Caco-2 (cell line): ENCODE data around the gene SYNPO. TPM values are rescaled to one million over a fixed set of nuclear protein-coding genes. Genes with fewer than 3 reads are reported as not detected.

Experiments used
- BruUV-seq: library from RNA; stranded (reverse); fragments of 400-500 nt; replicated peaks from 2 replicates; lab custom pipeline; 2021; lab: Mats Ljungman, UMichigan
- CTCF ChIA-PET: fragments of 300-600 bp; sonication (Branson Sonifier 250); formaldehyde crosslinking; loops from one replicate; lab custom pipeline; 2022; ENCODE audit warnings: antibody characterized with exemption; lab: Charles Lee
- POLR2A ChIA-PET: fragments of 300-600 bp; sonication (Branson Sonifier 250); formaldehyde crosslinking; loops from one replicate; lab custom pipeline; 2022; ENCODE audit warnings: antibody characterized with exemption; lab: Charles Lee
- DNase-seq, 2 experiments: peaks; one replicate each; pipeline versions ENCODE4 v3.0.0 to v3.0.0-alpha.2; 2020 to 2022
- H3K27me3 ChIP-seq: replicated peaks from 2 replicates; pipeline ENCODE4 v1.6.0; 2011; ENCODE audit warnings: low read length; ENCODE audit not compliant: control insufficient read depth, insufficient read depth
- H3K36me3 ChIP-seq: 2 replicates; pipeline ENCODE4 v1.5.1; 2011; ENCODE audit warnings: low read length; ENCODE audit not compliant: control insufficient read depth, insufficient read depth
- H3K4me1 ChIP-seq: fragments of 250-450 bp; sonication (Bioruptor Pico); 2 replicates; pipeline ENCODE4 v1.5.1; 2020; ENCODE audit warnings: mild to moderate bottlenecking
- H3K4me3 ChIP-seq: 2 replicates; pipeline ENCODE4 v1.5.1; 2011; ENCODE audit warnings: low read depth, mild to moderate bottlenecking, control low read depth, low read length
- H3K9me3 ChIP-seq: fragments of 250-450 bp; sonication (Bioruptor Pico); 2 replicates; pipeline ENCODE4 v1.5.1; 2020; ENCODE audit warnings: mild to moderate bottlenecking, moderate library complexity
- H3K27ac Mint-ChIP-seq: one replicate; pipeline ENCODE4 v1.8.0; 2022; ENCODE audit warnings: mixed read lengths; ENCODE audit not compliant: unreplicated experiment
- H3K27me3 Mint-ChIP-seq: one replicate; pipeline ENCODE4 v1.8.0; 2022; ENCODE audit warnings: mixed read lengths; ENCODE audit not compliant: insufficient read depth, unreplicated experiment
- H3K36me3 Mint-ChIP-seq: one replicate; pipeline ENCODE4 v1.8.0; 2022; ENCODE audit warnings: mild to moderate bottlenecking, mixed read lengths; ENCODE audit not compliant: insufficient read depth, unreplicated experiment
- H3K4me1 Mint-ChIP-seq: one replicate; pipeline ENCODE4 v1.8.0; 2022; ENCODE audit warnings: low read depth, mixed read lengths; ENCODE audit not compliant: unreplicated experiment
- H3K4me3 Mint-ChIP-seq: one replicate; pipeline ENCODE4 v1.8.0; 2022; ENCODE audit warnings: mild to moderate bottlenecking, moderate library complexity, mixed read lengths; ENCODE audit not compliant: unreplicated experiment
- H3K9me3 Mint-ChIP-seq: one replicate; pipeline ENCODE4 v1.8.0; 2022; ENCODE audit warnings: mixed read lengths; ENCODE audit not compliant: unreplicated experiment
- intact Hi-C: fragments of 100-400 bp; cut with micrococcal nuclease; formaldehyde crosslinking; loops from one replicate; pipeline ENCODE4 v1.10.0; 2022; ENCODE audit not compliant: unreplicated experiment
- total RNA-seq: library from RNA; stranded (reverse); gene quantifications from 2 replicates; pipeline ENCODE4 v1.2.3, GENCODE V29; 2022
- TF ChIP-seq, protein P1 (sequence below), 2 experiments: fragments of 200-600 bp in 1 of 2; IDR thresholded peaks; 1 replicate in 1 of 2; 2 replicates in 1 of 2; pipeline versions ENCODE4 v1.5.1 to v1.8.0; 2011 to 2022; ENCODE audit warnings: antibody characterized with exemption in 1 of 2, control low read depth in 1 of 2, inconsistent platforms in 1 of 2, low read depth in 1 of 2, low read length in 1 of 2, mild to moderate bottlenecking in 1 of 2, moderate library complexity in 1 of 2; ENCODE audit not compliant: insufficient read depth in 1 of 2, severe bottlenecking in 1 of 2, unreplicated experiment in 1 of 2

The SYNPO gene
- total RNA-seq, 1 experiment from 2014 or later: 25.1 TPM

DNA sequence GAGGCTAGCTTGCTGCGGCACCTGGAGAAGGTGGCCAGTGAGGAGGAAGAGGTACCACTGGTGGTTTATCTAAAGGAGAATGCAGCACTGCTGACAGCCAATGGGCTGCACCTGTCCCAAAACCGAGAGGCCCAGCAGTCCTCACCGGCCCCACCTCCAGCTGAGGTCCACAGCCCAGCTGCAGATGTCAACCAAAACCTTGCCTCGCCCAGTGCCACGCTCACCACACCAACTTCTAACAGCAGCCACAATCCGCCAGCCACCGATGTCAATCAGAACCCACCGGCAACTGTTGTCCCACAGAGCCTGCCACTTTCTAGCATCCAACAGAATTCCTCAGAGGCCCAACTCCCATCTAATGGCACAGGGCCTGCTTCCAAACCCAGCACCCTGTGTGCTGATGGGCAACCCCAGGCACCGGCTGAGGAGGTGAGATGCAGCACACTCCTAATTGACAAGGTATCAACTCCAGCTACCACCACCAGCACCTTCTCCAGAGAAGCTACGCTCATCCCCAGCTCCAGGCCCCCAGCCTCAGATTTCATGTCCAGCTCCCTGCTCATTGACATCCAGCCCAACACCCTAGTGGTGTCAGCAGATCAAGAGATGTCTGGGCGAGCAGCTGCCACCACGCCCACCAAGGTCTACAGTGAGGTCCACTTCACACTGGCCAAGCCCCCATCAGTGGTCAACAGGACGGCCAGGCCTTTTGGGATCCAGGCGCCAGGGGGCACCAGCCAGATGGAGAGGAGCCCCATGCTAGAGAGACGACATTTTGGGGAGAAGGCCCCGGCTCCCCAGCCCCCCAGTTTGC is 8.0 kb downstream of the SYNPO start:
- no peaks in the 10 kb centered on the region for H3K27me3 ChIP-seq
- intact Hi-C loops: no loop called here
- ChIA-PET POLR2A (no interaction called here), CTCF (interaction anchor here (1.0 kb wide), 1 partner anchor 8 kb away, joined by 3 read pairs; the partner anchor contains the start of gene SYNPO)
- H3K9me3 ChIP-seq: no peaks in the 10 kb centered on the region
- H3K9me3 Mint-ChIP-seq: no peaks in the 10 kb centered on the region
- TF ChIP-seq, protein P1, sequence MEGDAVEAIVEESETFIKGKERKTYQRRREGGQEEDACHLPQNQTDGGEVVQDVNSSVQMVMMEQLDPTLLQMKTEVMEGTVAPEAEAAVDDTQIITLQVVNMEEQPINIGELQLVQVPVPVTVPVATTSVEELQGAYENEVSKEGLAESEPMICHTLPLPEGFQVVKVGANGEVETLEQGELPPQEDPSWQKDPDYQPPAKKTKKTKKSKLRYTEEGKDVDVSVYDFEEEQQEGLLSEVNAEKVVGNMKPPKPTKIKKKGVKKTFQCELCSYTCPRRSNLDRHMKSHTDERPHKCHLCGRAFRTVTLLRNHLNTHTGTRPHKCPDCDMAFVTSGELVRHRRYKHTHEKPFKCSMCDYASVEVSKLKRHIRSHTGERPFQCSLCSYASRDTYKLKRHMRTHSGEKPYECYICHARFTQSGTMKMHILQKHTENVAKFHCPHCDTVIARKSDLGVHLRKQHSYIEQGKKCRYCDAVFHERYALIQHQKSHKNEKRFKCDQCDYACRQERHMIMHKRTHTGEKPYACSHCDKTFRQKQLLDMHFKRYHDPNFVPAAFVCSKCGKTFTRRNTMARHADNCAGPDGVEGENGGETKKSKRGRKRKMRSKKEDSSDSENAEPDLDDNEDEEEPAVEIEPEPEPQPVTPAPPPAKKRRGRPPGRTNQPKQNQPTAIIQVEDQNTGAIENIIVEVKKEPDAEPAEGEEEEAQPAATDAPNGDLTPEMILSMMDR (IDR thresholded peaks at IDR 0.05; ENCODE audit: insufficient read depth in 1 of 2, low read depth in 1 of 2, low read length in 1 of 2, severe bottlenecking in 1 of 2, unreplicated experiment in 1 of 2): no peak
- peaks cover 16% of the 10 kb centered on the region for H3K4me1 Mint-ChIP-seq
- H3K36me3 ChIP-seq: no peaks in the 10 kb centered on the region
- H3K27ac Mint-ChIP-seq: no peak overlapping the region
- peaks cover 19% of the 10 kb centered on the region for H3K36me3 Mint-ChIP-seq
- TSS peak; percentile 7 for BruUV-seq
- H3K4me3 Mint-ChIP-seq: no peak overlapping the region
- H3K27me3 Mint-ChIP-seq: no peaks in the 10 kb centered on the region
- H3K4me1 ChIP-seq: peaks cover 11% of the 10 kb centered on the region
- no peak overlapping the region for H3K4me3 ChIP-seq
- no peak for DNase-seq

DNA sequence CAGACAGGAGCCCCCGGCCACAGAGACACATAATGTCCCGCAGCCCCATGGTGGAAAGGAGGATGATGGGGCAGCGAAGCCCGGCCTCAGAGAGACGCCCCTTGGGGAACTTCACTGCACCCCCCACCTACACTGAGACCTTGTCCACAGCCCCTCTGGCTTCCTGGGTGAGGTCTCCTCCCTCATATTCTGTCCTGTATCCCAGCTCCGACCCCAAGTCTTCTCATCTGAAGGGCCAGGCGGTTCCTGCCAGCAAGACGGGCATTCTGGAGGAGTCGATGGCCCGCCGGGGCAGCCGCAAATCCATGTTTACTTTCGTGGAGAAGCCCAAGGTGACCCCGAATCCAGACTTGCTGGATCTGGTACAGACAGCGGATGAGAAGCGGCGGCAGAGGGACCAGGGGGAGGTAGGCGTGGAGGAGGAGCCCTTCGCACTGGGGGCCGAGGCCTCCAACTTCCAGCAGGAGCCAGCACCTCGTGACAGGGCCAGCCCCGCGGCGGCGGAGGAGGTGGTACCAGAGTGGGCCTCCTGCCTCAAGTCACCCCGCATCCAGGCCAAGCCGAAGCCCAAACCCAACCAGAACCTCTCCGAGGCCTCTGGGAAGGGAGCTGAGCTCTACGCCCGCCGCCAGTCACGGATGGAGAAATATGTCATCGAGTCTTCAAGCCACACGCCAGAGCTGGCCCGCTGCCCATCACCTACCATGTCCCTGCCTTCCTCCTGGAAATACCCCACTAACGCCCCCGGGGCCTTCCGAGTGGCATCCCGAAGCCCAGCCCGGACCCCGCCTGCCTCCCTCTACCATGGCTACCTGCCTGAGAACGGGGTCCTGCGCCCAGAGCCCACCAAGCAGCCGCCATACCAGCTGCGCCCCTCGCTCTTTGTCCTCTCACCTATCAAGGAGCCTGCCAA is 8.9 kb downstream of the SYNPO start:
- Histone ChIP-seq H3K4me1 (peaks cover 3% of the 10 kb centered on the region), H3K4me3 (no peak overlapping the region), H3K36me3 (no peaks in the 10 kb centered on the region), H3K9me3 (no peaks in the 10 kb centered on the region), H3K27me3 (no peaks in the 10 kb centered on the region)
- no peaks in the 10 kb centered on the region for H3K9me3 Mint-ChIP-seq
- DNase-seq: no peak
- intact Hi-C loops: no loop called here
- no peaks in the 10 kb centered on the region for H3K27me3 Mint-ChIP-seq
- H3K4me1 Mint-ChIP-seq: peaks cover 16% of the 10 kb centered on the region
- no peak overlapping the region for H3K4me3 Mint-ChIP-seq
- ChIA-PET POLR2A (no interaction called here), CTCF (interaction anchor here (1.0 kb wide), 1 partner anchor 9 kb away, joined by 3 read pairs; the partner anchor contains the start of gene SYNPO)
- no peak overlapping the region for H3K27ac Mint-ChIP-seq
- BruUV-seq: no TSS peak
- peaks cover 19% of the 10 kb centered on the region for H3K36me3 Mint-ChIP-seq
- TF ChIP-seq, protein P1 (IDR thresholded peaks at IDR 0.05; ENCODE audit: insufficient read depth in 1 of 2, low read depth in 1 of 2, low read length in 1 of 2, severe bottlenecking in 1 of 2, unreplicated experiment in 1 of 2): no peak
